HG02938 (cell line): Measurements from ENCODE around the gene OSCP1.

Source experiments
- ATAC-seq: cut with Tn5 transposase; IDR thresholded peaks from one replicate; pipeline ENCODE4 v1.9.1; 2021; ENCODE audit warnings: mild to moderate bottlenecking, moderate library complexity; ENCODE audit not compliant: unreplicated experiment

The OSCP1 gene

DNA sequence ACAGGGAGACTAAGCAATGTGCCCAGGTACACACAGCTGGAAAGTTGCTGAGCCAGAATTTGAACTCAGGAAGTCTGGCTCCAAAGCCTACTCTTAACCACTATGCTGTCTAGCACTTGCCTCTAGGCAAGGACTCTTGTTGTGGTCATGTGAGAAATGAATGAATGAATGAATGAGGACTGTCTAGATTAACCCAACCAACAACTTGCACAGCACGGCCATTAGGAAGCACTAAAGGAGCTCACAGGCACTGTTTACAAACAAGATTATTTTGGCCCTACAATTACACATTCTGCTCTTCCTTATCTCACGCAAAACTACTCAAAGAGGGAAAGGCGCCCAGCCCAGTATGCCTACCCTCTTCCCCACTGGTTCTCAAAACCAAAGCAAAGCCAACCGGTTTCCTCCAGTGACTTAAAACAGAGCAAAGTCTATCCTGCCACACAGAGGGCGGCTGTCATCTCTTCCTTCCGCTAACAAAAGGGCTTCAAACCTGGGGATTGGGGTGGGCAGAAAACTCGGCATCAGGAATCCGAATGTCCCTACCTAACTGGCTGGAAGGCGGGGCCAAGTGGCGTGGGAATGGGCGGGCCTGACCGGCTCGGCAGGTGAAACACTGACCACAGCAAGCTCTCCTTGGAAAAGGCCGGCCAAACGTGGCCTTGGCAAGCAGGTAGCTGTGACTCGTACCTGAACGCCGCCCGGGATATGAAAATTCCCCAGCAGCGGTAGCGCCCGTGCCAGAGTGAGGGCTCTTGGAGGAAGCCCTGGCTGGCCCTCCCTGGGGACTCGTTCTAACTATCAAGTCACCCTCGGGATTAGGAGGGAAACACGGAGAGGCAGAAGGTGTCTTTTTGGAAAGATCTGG lies 65.5 kb downstream of the OSCP1 start:
- no peak for ATAC-seq

DNA sequence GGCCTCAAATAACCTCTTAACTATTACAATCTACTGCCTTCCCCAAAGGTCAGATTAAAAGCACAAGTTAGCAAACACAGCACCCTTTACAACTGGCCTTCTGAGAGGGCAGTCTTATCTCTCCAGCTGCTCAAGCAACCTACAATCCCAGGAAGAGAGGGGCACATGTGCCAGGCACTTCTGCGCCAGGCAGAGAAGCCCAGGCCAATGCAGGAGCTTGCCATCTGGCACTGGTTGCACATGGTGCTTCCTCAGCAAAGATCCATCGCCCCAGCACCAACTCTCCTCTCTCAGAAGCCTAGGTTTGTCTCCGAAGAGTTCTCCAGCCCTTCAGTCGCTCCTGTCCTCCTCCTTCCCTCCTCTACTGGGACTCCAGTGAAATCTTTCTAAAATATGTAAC lies 67.0 kb downstream of the OSCP1 start:
- no peak for ATAC-seq

DNA sequence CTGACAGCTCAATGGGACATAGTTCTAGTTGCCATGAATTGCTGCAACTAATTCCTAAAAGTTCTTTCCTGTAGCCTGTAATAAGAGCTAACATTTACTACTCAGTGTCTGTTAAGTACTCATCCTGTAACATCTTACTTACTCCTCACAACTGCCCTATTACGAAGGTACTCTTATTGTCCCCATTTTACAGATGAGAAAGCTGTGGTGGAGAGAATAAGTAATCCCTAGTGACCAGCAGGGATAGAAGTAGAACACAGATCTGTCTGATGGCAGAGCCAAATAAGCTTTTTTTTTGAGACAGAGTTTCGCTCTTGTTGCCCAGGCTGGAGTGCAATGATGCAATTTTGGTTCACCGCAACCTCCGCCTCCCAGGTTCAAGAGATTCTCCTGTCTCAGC lies 67.6 kb downstream of the OSCP1 start:
- no peak for ATAC-seq

DNA sequence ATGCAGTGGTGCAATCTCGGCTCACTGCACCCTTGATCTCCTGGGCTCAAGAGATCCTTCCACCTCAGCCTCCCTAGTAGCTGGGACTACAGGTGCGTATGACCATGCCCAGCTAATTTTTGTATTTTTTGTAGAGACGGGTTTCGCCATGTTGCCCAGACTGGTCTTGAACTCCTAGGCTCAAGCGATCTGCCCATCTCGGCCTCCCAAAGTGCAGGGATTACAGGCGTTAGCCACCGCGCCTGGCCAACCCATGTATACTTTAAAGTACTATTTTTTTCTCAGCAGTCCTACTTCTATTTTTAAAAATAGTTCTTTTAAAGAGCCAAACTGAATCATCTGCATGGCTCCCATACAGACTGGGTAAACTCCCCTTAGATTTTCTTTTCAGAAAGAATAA lies 68.0 kb downstream of the OSCP1 start:
- ATAC-seq, result no peak

DNA sequence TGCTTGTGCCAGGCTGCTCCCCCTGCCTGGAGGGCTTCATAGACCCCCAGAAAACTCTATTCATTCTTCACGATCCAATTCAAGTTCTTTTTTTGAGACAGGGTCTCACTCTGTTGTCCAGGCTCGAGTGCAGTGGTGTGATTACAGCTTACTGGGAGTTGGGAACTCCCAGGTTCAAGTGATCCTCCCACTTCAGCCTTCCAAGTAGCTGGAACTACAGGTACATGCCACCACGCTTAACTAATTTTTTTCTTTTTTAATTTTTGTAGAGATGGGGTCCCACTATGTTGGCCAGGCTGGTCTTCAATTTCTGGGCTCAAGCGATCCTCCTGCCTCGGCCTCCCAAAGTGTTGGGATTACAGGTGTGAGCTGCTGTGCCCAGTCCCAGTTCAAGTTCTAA lies 68.8 kb downstream of the OSCP1 start:
- ATAC-seq, result no peak

DNA sequence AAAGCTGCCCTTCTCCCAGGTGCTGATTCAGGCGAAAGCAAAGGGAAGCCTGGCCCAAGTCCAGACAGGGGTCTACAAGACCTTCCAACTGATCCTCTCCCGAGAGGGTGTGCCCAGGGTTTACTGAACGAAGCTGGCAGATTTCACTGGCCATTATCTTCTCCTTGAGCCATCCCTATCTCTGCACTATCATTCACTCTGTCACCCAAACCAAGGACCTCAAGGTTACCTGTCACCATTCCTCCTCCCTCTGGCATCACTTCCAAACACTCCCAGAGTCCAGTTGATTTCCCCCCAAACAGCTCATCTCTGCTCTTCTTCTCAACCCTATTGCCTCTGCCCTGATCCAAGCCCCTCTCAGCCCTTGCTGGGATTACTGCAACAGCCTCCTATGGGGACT lies 69.5 kb downstream of the OSCP1 start:
- ATAC-seq, result no peak

DNA sequence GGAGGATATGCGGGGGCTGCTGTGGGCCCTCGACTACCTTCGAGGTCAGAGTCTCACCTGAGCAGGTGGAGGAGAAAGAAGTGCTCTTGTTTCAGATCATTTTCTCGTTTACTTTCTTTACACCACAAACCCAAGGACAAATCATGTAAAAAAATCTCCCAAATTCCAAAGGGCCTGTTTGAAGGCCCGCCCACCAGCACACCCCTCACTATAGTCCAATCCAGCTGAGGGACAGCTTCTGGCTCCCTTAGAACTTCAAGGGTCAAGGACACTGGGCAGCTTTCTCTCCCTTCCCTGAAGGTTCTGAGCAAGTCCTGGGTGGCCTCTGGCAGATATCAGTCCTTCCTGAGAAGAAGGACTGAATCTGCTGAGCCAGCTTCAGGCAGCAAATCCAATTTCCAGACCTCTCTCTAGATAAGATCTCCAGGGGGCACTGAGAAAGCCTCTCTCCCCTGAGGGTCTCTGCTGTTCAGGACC lies 70.1 kb downstream of the OSCP1 start:
- no peak for ATAC-seq

DNA sequence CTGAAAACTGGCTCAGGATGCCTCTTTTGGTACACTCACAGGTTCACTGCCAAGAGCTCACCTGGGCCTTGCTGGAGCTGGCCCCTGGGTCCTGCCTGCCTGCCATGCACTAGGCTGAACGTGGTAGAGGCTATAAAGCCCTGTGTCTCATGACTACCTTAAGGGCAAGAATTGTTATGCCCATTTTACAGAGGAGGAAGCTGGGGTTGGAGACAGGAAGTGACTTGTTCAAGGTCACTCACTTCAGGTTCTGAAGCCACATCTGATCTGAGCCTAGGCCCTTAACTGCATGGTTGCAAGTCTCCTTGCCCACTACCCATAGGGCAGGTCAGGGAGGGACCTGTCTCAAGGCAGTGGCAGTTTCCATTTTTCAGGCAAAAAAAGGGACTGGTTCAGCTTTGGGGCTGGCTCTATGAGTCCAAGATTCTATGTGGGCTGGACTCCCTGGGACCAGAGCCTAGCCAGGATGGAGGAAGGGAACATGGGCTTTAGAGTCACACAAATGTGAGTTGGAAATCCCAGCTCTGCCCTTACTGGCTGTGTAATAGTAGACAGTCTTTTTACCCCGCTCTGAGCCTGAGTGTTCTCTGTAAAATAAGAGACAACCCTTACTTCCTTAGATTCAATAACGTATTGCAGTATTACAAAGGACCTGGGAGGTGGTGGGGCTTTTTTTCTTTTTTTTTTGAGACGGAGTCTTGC lies 72.3 kb downstream of the OSCP1 start:
- ATAC-seq, result no peak

DNA sequence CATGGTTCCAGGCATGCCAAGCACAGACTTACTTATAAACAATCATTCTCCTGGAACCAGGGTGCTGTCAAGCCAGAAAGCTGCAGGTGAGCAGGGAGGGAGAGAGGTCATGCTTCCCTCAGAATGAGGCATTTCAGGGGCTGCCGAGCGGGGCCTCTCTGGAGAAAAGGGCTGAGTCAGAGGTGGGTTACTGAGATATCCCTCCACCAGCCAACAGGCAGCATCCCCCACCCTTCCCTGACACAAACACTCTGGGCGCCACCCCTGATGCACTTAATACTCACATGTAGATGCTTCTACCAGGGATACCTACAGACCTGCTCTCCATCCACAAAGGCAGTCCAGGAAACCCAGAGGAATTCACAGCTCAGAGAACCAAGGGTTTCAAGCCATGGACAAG lies 77.6 kb downstream of the OSCP1 start:
- no peak for ATAC-seq

DNA sequence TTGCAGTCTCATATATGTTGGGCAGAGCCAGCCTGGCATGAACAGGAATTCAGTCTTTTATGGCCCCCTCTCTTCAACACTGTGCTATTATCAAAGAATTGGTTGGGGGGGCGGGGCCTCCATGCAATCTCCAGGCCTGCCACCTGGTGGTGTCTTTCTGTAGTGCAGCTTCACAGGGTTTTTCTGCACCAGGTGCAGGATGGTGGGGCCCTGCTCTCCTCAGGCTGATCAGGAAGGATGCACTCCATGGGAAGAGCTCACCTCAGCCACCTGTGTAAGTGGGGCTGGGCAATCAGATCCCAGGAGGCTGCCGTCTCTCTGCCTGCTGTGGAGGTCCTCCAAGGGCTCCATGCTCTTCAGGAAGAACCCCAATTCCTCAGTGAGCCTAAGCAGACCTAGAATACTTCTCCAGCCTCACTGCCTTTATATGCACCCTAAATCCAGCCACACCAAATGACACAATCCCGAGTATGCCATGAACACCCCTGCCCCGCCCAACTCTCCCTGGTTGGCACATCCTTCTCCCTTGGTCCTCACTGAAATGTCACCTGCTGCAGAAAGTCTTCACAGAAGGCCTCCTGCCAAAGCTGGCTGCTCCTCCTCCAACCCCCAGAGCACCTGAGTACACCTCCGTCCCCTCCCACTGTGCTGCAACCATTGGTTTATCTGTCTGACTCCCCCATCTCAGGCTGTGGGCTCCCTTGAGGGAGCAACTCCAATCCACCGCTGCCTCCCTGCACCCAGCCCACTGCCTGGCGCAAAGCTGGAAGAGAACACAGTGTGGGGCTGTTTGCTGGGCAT lies 81.0 kb downstream of the OSCP1 start:
- peak; percentile 39 for ATAC-seq
